NCI-H2196 (cell line): ENCODE results near the gene NUP93.
A peak's percentile ranks its signal among the peaks of the same experiment; 100 is the strongest.
"Not testable (repeated sequence)": the region's sequence is repeated elsewhere in the genome, so short reads cannot be mapped to it uniquely, and the experiment has no call there.

Experiments used
- DNase-seq: peaks from one replicate; lab custom pipeline; 2025; ENCODE audit not compliant: unreplicated experiment; lab: John Stamatoyannopoulos, UW

Gene NUP93

GRCh38 chr16:56865394-56866062, 135.6 kb downstream of the NUP93 start:
- DNase-seq: no peak

GRCh38 chr16:56866955-56867830, 137.3 kb downstream of the NUP93 start:
- DNase-seq: peak; percentile 39

- no peak for DNase-seq
Measured at GRCh38 chr16:56868175-56868574, 138.2 kb downstream of the NUP93 start.

- DNase-seq: not testable (repeated sequence)
Measured at GRCh38 chr16:56868766-56869165, 138.8 kb downstream of the NUP93 start.

- no peak for DNase-seq
Measured at GRCh38 chr16:56869513-56870275, 139.8 kb downstream of the NUP93 start.

- no peak for DNase-seq
Measured at GRCh38 chr16:56870276-56870888, 140.5 kb downstream of the NUP93 start.

GRCh38 chr16:56871172-56871593, 141.3 kb downstream of the NUP93 start:
- no peak for DNase-seq

- DNase-seq: no peak
Measured at GRCh38 chr16:56872863-56873391, 143.0 kb downstream of the NUP93 start.

GRCh38 chr16:56874800-56875199, 144.9 kb downstream of the NUP93 start:
- DNase-seq: no peak

- DNase-seq: no peak
Measured at GRCh38 chr16:56876048-56876447, 146.1 kb downstream of the NUP93 start.

GRCh38 chr16:56877486-56878182, 147.7 kb downstream of the NUP93 start:
- DNase-seq: no peak

GRCh38 chr16:56878282-56878854, 148.4 kb downstream of the NUP93 start:
- no peak for DNase-seq

- no peak for DNase-seq
Measured at GRCh38 chr16:56879276-56879675, 149.3 kb downstream of the NUP93 start.

- no peak for DNase-seq
Measured at GRCh38 chr16:56880176-56880575, 150.2 kb downstream of the NUP93 start.

- DNase-seq: no peak
Measured at GRCh38 chr16:56880685-56881084, 150.8 kb downstream of the NUP93 start.

- DNase-seq: no peak
Measured at GRCh38 chr16:56882077-56882800, 152.3 kb downstream of the NUP93 start.

GRCh38 chr16:56883586-56883985, 153.7 kb downstream of the NUP93 start:
- DNase-seq: no peak

GRCh38 chr16:56884026-56884582, 154.2 kb downstream of the NUP93 start:
- DNase-seq: no peak

GRCh38 chr16:56884929-56885328, 155.0 kb downstream of the NUP93 start:
- DNase-seq: not testable (repeated sequence)
